ENCODE data around the gene ABHD8. TPM values are rescaled to one million over a fixed set of nuclear protein-coding genes. Genes with fewer than 3 reads are reported as not detected.
"Not testable (repeated sequence)": the region's sequence is repeated elsewhere in the genome, so short reads cannot be mapped to it uniquely, and the experiment has no call there.

ABHD8 gene
- polyA plus RNA-seq, 4 donors, result 7.8 to 15.5 (median 12.6) TPM

DNA sequence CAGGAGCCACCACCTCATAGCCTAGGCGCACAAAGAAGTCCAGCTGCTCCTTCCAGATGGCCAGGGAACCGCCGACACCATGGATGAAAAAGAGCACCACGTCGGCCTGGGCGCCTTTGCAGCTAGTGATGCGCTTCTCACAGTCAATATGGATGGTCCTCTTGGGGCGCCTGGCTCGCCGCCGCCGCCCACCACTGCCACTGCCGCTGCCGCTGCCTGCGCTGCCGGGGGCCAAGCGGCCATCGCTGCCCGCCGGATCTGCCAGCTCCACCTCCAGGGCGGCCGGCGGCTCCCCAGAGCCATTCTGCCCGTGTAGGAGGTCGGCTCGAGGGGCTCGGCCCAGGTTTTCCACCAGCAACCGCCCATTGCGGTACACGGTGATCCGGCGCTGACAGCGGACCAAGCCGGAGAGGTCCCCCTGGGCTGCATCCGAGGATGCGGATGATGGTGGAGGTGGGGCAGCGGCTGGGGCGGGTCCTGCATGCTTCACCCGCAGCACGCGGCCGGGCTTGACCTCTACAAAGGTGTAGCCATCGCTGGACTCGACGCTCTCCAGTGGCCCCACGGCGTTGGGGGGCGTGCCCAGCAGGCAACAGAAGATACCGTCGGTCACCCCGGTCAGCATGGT lies 2.1 kb downstream of the ABHD8 start:
- no peak for DNase-seq (ENCODE audit: low read depth in 4 of 4, low spot score in 2 of 4)

DNA sequence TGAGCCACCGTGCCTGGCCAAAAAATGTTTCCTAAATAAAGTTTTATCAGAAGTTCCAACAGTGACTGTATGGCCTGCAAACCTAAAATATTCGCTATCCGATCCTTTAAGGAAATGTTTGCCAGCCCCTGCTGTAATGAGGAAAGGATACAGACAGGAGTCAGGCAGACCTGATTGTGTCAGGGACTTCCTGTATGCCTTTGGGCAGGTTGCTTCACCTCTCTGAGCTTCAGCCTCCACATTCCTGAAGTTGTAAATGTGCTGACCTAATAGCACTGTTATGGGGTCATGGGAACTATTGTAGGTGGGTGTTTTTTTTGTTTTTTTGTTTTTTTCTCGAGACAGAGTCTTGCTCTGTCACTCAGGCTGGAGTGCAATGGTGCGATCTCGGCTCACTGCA lies 6.2 kb downstream of the ABHD8 start:
- DNase-seq (ENCODE audit: low read depth in 4 of 4, low spot score in 2 of 4), result no peak

DNA sequence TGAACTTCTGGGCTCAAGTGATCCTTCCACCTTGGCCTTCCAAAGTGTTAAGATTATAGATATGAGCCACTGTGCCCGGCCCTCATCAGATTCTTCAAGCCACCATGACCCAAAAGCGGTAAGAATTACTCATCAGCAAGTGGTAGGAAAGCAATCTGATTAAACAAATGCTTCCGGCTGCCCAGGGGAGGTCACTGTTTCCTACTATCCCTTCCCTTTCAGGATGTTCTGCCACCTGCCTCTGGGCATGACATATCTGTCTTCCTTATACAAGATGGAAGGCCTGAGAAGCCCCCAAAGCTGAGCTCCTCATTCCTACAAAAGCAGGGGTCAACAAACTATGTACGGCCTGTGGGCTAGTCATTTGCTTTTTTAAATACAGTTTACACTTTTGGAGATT lies 7.0 kb downstream of the ABHD8 start:
- DNase-seq (ENCODE audit: low read depth in 4 of 4, low spot score in 2 of 4), result no peak

DNA sequence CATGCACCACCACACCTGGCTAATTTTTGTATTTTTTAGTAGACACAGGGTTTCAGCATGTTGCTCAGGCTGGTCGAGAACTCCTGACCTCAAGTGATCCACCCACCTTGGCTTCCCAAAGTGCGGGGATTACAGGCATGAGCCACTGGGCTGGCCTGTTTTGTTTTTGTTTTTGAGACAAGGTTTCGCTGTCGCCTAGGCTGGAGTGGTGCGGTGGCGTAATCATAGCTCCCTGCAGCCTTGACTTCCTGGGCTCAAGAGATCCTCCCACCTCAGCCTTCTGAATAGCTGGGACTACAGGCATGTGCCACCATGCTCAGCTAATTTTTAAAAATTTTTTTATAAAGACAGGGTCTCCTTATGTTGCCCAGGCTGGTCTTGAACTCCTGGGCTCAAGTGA lies 7.7 kb downstream of the ABHD8 start:
- not testable (repeated sequence) for DNase-seq (ENCODE audit: low read depth in 4 of 4, low spot score in 2 of 4)

DNA sequence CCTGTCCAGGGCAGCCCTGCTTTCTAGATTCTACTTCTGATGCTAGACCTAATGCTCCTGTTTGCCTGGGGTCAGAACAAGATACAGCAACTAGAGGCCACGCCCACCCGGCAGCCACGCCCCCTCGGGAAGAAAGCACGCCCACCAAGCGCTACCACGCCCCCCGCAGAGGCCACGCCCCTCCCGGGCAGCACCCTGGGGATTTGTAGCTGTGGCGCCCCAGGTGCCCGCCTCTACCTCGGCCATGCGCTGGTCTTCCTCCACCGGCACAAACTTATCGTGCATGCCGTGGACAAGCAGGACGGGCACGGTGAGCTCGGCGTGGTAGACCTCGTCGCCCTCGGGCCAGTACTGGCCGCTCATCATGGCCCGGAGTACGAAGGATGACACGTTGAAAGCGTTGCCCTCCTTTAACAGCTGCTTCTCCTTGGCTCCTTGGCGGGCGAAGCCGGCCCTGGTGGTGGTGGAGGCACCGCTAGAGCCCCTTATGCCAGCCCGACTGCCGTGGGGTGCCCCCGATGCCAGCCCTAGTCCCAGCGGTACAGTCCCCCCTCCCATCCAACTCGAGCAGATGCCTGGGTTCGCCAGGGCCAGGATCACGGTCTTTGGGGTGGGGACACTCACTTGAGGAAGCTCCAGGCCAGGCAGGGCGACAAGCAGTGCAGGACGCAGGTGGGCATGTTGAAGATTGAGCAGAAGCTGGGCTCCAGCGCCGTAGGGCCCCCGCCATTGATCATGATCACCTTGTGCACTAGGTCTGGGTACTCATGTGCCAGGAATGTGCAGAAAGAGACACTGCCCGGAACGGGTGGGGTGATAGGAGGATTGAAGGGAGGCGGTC lies 9.0 kb downstream of the ABHD8 start:
- DNase-seq (ENCODE audit: low read depth in 4 of 4, low spot score in 2 of 4), result no peak

DNA sequence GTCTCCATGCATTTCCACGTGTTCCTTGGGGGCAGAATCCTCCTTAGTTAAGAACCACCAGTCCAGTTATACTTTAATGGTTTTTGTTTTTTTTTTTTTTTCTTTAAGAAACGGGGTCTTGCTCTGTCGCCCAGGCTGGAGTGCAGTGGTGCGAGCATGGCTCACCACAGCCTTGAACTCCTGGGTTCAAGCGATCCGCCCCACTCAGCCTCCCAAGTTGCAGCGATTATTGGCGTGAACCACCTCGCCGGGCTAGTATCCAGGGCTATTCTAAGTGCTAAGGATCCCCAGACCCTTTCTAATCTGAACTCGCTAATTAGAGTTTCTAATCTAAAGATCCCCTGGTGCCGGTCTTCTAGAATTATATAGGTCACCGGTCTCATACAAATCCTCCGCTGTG lies 9.6 kb downstream of the ABHD8 start:
- DNase-seq (ENCODE audit: low read depth in 4 of 4, low spot score in 2 of 4), result no peak

DNA sequence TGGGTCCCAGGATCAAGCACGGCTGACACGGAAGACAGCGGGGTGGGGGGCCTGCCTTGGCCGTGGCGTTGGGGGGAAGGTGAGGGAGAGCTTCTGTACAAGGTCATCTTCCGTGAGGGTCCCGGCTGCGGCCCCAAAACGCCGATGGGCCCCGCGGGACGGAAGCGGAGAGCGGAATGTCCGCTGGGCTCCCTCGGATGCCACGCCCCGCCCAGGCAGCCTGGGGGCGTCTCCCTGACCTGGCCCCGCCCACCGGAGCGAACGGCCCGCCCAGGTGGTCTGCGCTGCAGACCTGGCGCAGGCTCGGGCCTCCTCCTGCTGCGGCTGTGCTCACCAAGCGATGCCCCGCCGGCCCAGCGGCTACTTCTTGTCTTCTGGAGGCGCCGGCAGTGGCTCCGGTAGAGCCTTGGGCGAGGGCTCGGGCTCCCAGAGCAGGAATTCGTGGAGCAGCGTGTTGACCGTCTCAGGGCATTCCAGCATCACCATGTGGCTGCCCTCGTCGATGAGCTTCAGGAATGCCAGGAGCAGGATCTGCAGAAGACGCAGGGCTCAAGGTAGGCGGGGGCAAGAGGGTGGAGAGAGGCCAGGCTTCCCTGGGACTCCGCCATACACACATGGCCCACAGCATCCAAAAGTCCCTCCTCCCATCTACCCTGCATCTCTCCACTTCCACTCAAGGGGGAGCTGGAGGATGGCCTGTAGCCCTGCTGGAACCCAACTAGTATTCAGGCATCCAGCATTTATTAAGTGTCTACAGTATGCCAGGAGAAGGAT lies 10.7 kb downstream of the ABHD8 start:
- peak in 1 of 4 donors; percentile 58 for DNase-seq (ENCODE audit: low read depth in 4 of 4, low spot score in 2 of 4)

DNA sequence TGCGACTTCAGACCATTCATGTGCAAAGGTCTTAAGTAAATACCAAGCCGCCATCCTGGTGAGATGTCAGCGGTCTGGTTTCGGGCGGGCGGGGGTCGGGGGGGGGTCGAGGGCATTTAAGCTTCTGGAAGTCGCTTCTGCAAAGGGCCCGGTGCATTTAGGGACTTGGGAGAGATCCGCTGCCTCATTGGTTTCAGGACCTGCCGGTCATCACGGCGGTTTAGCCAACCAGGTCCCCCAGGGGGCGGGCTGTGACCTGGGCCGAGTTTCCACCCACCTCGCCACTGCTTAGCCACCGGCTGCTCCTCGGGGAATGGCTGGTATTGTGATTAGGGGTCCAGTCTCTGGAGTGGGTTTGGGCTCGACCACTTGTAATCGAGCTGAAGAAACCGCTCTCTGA lies 13.7 kb downstream of the ABHD8 start:
- peak in 1 of 4 donors; percentile 57 for DNase-seq (ENCODE audit: low read depth in 4 of 4, low spot score in 2 of 4)

DNA sequence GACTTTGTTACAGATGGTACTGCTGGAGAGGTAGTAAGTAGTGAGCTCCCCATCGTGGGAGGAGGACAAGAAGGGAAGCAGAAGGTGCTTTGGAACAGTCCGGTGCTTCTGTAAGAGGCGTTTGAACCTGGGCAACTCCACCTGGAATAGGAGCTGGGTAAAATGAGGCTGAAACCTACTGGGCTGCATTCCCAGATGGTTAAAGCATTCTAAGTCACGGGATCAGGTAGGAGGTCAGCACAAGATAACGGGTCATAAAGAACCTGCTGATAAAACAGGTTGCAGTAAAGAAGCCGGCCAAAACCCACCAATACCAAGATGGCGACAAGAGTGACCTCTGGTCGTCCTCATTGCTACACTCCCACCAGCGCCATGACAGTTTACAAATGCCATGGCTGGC lies 16.5 kb downstream of the ABHD8 start:
- DNase-seq (ENCODE audit: low read depth in 4 of 4, low spot score in 2 of 4), result no peak

DNA sequence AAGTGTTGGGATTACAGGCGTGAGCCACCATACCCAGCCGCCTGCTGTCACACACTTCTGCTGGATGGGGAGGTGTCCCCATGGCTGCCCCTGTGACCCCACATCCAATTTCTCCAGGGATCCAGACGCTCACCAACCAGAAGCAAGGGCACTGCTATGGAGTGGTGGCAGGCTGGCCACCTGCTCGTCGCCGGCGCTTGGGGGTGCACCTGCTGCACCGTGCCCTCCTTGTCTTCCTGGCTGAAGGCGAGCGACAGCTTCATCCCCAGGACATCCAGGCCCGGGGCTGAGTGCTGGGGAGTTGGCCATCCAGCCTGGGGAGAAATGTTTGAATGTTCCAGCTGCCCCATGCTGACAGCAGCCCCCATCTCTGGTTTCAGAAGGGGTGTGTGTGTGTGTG lies 17.0 kb downstream of the ABHD8 start:
- no peak for DNase-seq (ENCODE audit: low read depth in 4 of 4, low spot score in 2 of 4)

DNA sequence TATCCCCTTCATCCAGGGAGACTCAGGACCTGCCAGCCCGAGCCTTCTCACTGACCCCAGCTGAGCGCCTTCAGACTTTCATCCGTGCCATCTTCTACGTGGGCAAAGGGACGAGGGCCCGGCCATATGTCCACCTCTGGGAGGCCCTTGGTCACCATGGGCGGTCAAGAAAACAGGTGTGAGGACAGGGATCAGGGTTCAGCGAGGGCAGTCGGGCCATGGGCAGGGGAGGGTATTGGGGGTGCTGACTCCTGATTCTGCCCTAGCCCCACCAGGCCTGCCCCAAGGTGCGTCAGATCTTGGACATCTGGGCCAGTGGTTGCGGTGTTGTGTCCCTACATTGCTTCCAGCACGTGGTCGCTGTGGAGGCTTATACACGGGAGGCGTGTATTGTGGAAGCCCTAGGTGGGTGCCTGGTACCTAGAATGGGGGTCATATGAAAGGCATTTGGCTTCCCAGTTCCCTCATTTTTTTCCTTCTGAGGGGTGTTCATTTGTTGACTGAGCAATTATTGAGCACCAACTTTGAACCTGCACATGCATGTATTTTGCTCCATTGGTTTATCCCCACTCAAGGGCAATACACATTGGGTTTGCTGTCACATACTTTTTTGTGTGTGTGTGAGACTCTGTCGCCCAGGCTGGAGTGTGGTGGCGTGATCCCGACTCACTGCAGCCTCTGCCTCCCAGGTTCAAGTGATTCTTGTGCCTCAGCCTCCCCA lies 17.6 kb downstream of the ABHD8 start:
- DNase-seq (ENCODE audit: low read depth in 4 of 4, low spot score in 2 of 4), result no peak

DNA sequence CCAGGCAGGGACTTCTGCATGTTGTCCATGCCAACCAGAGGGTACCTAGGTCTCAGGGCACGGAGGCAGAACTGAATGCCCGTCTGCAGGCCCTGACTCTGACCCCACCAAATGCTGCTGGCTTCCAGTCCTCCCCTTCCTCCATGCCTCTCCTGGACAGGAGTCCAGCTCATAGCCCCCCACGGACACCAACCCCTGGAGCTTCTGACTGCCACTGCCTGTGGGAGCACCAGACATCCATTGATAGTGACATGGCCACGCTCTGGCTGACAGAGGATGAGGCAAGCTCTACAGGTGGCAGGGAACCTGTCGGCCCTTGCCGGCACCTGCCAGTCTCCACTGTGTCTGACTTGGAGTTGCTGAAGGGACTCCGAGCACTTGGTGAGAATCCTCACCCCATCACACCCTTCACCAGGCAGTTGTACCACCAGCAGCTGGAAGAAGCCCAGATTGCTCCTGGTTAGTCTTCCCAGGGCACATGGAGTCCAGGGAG lies 19.7 kb downstream of the ABHD8 start:
- no peak for DNase-seq (ENCODE audit: low read depth in 4 of 4, low spot score in 2 of 4)

DNA sequence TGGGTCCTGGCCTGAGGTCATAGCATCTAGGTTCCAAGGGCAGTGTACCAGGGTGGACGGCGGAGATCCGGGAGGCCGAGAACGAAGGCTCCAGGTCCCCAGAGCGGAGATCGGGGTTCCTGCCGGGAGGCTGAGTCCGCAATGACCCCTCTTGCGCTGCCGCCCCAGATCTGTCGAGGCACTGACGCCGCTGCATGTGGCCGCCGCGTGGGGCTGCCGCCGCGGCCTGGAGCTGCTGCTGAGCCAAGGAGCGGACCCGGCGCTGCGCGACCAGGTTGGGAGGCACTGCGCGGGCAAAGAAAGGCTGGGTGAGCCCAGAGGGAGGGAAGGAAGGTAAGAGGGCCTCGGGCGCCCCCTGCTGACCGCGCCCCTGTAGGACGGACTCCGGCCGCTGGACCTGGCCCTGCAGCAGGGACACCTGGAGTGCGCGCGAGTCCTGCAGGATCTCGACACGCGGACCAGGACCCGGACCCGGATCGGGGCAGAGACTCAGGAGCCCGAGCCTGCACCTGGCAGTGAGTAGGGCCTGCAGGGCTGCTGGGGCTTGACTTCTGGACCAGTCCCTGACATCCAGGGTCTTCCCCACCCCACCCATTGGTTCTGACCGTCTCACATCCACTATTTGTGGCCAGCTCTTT lies 20.6 kb downstream of the ABHD8 start:
- DNase-seq (ENCODE audit: low read depth in 4 of 4, low spot score in 2 of 4), result peak in 1 of 4 donors; percentile 55

DNA sequence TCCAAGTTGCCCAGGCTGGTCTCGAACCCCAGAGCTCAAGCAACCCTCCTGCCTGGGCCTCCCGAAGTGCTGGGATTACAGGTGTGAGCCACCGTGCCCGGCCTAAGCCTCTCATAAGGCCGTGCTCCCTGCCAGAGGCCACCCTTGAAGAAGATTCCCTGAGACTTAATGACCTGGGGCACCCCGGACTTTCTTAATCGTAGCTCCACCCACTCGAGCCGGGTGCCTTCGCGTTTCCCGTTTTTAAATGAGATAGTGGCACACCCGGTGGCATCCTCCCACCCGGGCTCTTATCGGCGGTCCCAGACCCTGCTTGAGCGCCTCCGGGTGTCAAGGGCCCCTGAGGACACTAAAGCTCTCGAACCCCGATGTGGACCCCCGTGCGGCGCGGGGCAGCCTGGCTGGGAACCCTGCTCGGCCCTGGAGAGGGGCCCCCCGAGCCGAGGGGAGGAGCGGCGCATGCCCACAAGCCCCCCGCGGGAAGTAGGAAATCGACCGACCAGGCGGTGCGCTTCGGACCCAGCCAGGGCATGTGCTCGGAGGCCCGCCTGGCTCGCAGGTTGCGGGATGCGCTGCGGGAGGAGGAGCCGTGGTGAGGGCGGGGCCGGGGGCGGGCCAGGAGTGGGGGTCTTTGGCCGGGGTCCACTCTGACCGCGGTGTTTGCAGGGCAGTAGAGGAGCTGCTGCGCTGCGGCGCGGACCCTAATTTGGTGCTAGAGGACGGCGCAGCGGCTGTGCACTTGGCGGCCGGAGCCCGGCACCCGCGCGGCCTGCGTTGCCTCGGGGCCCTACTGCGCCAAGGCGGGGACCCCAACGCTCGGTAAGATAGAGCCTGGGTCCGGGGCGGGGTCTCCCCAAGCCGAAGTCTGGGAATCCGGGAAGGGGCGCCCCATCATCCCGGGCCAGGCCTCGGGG lies 21.6 kb downstream of the ABHD8 start, which contains the start of gene ANKLE1:
Gene ANKLE1, plus strand, starts transcription at position 511 of the 914 bp plus-strand sequence. Its CDS starts 20 bp downstream, at position 531.
- DNase-seq (ENCODE audit: low read depth in 4 of 4, low spot score in 2 of 4), result no peak

DNA sequence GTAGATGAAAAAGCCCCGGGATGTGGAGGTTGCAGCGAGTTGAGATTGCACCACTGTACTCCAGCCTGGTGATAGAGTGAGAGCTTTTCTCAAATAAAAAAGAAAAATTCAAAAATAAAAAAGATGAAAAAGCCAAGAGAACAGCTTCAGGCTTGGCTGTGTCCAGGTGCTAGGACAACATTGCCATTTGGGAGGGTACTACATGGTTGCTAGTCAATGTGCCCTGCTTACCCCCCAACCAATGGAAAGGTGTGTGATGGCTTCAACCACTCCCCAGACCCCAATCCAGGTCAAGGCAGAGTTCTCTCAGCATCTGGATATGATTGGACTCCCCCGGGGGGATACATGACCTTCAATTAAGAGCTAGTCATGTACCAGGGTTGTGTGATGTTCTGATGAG lies 23.8 kb downstream of the ABHD8 start:
- no peak for DNase-seq (ENCODE audit: low read depth in 4 of 4, low spot score in 2 of 4)

DNA sequence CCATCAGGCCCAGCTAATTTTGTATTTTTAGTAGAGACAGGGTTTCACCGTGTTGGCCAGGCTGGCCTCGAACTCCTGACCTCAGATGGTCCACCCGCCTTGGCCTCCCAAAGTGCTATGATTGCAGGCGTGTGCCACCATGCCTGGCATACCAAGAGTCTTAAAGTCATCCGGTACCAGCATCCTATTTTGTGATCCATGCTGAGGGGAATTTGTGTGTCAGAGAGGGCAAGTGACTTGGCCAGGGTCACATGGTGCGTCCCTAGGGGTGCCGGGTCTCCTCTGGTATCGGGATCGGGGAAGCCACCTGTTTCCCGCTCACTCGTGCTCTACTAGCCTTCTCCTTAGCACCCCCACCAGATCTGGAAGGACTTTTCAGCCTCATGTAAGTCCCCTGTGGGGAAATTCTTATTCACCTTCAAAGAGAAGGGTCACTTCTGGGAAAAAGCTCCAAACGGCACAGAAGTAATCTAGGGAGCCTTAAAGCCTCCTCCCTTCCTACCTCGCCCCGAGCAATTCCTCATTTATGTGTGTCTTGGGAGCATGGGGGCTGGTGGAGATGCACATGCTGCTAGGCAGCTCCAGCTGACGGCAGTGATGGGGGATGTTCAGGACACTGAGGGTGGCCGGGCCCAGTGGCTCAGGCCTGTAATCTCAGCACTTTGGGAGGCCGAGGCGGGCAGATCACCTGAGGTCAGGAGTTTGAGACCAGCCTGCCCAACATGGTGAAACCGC lies 27.6 kb downstream of the ABHD8 start:
- no peak for DNase-seq (ENCODE audit: low read depth in 4 of 4, low spot score in 2 of 4)

DNA sequence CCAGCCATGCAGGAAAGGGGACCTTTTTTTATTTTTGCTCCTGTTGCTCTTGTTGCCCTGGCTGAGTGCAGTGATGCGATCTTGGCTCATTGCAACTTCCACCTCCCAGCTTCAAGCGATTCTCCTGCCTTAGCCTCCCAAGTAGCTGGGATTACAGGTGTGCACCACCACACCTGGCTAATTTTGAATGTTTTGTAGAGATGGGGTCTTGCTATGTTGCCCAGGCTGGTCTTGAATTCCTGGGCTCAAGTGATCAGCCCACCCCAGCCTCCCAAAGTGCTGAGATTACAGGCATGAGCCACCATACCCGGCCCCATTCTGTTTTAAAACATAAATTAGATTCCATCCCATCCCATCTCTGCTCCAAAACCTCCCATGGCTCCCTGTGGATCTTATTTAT lies 28.3 kb downstream of the ABHD8 start:
- not testable (repeated sequence) for DNase-seq (ENCODE audit: low read depth in 4 of 4, low spot score in 2 of 4)

DNA sequence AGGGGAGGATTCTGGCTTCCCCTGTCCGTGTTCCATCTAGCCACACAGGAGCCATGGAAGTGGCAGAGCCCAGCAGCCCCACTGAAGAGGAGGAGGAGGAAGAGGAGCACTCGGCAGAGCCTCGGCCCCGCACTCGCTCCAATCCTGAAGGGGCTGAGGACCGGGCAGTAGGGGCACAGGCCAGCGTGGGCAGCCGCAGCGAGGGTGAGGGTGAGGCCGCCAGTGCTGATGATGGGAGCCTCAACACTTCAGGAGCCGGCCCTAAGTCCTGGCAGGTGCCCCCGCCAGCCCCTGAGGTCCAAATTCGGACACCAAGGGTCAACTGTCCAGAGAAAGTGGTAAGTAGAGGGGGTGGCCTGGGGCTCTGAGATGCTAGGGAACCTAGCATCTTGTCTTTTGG lies 34.5 kb downstream of the ABHD8 start:
- no peak for DNase-seq (ENCODE audit: low read depth in 4 of 4, low spot score in 2 of 4)

Measured in left renal cortex interstitium (tissue), 4 donors.